ENCODE measurements around the gene RDX. TPM values are rescaled to one million over a fixed set of nuclear protein-coding genes. Genes with fewer than 3 reads are reported as not detected.

RDX gene
- total RNA-seq, 2 experiments from 2014 or later, result 11.4 to 14.2 TPM

DNA sequence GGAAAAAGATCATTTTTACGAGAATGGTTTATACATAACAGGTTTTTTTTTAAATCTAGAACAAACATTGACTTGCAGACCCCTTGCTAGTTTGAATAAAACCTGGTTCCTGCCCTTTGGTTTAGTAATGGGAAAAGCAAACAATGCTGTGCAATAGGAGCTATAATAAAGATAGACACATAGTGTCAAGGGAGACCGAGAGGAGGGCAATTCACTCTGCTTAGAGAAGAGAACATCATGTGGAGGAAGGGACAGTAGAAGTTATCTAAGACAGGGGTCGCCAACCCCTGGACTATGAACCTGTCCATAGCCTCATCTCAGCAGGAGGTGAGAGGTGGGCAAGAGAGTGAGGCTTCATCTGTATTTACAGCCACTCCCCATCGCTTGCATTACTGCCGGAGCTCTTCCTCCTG, 7.0 kb upstream of the RDX start:
- TF ChIP-seq CTCF (IDR thresholded peaks at IDR 0.05), result no peak
- H3K4me1 Mint-ChIP-seq (ENCODE audit: low read depth), result peaks cover 8% of the 10 kb centered on the region
- POLR2A ChIA-PET, result interaction anchor here (0.6 kb wide), 1 partner anchor 29 kb away, joined by 3 read pairs; no protein-coding TSS in a partner anchor
- no peak overlapping the region for H3K4me3 Mint-ChIP-seq
- intact Hi-C loops (cut with DNase I, micrococcal nuclease), result no loop called here
- Histone ChIP-seq H3K4me3 (ENCODE audit: low read length) (no peak overlapping the region), H3K27me3 (ENCODE audit: control insufficient read depth in 1 of 2, insufficient read depth in 2 of 2, low read length in 2 of 2) (no peaks in the 10 kb centered on the region), H3K36me3 (ENCODE audit: insufficient read depth, low read length) (no peaks in the 10 kb centered on the region), H3K4me1 (ENCODE audit: insufficient read depth, low read length) (no peaks in the 10 kb centered on the region), H3K27ac (ENCODE audit: low read depth in 1 of 2, low read length in 2 of 2) (no peak overlapping the region), H3K9me3 (ENCODE audit: control insufficient read depth in 1 of 2, insufficient read depth in 1 of 2, low read length in 2 of 2) (no peaks in the 10 kb centered on the region)
- H3K36me3 Mint-ChIP-seq (ENCODE audit: low read depth), result no peaks in the 10 kb centered on the region
- DNase-seq (no peak), ATAC-seq (ENCODE audit: poor library complexity) (no peak)
- no peaks in the 10 kb centered on the region for H3K9me3 Mint-ChIP-seq
- CTCF ChIA-PET, result interaction anchor here (1.0 kb wide), 1 partner anchor 15 kb away, joined by 4 read pairs; no protein-coding TSS in a partner anchor
- no peak overlapping the region for H3K27ac Mint-ChIP-seq
- H3K27me3 Mint-ChIP-seq, result no peaks in the 10 kb centered on the region

DNA sequence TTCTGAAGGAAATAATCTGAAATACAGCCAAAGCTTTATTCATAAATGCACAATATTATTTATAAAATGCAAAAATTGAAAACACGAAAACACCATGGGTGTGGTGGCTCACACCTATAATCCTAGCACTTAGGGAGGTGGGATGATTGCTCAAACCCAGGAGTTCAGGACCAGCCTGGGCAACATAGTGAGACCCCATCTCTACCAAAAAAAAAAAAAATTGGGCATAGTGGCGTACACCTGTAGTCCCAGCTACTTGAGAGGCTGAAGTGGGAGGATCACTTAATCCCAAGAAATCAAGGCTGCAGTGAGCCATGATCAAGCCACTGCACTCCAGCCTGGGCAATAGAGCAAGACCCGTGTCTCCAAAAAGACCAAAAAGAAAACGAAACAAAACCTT, 5.2 kb upstream of the RDX start:
- Histone ChIP-seq H3K4me1 (ENCODE audit: insufficient read depth, low read length) (peaks cover 7% of the 10 kb centered on the region), H3K36me3 (ENCODE audit: insufficient read depth, low read length) (no peaks in the 10 kb centered on the region), H3K27ac (ENCODE audit: low read depth in 1 of 2, low read length in 2 of 2) (no peak overlapping the region), H3K27me3 (ENCODE audit: control insufficient read depth in 1 of 2, insufficient read depth in 2 of 2, low read length in 2 of 2) (no peaks in the 10 kb centered on the region), H3K9me3 (ENCODE audit: control insufficient read depth in 1 of 2, insufficient read depth in 1 of 2, low read length in 2 of 2) (no peaks in the 10 kb centered on the region), H3K4me3 (ENCODE audit: low read length) (no peak overlapping the region)
- DNase-seq, result no peak
- no peak for TF ChIP-seq CTCF (IDR thresholded peaks at IDR 0.05)
- Mint-ChIP-seq H3K9me3 (no peaks in the 10 kb centered on the region), H3K36me3 (ENCODE audit: low read depth) (no peaks in the 10 kb centered on the region), H3K27ac (no peak overlapping the region), H3K4me3 (no peak overlapping the region), H3K27me3 (no peaks in the 10 kb centered on the region), H3K4me1 (ENCODE audit: low read depth) (peaks cover 19% of the 10 kb centered on the region)
- intact Hi-C loops (cut with DNase I, micrococcal nuclease), result no loop called here
- ChIA-PET POLR2A (no interaction called here), CTCF (no interaction called here)
- no peak for ATAC-seq (ENCODE audit: poor library complexity)

DNA sequence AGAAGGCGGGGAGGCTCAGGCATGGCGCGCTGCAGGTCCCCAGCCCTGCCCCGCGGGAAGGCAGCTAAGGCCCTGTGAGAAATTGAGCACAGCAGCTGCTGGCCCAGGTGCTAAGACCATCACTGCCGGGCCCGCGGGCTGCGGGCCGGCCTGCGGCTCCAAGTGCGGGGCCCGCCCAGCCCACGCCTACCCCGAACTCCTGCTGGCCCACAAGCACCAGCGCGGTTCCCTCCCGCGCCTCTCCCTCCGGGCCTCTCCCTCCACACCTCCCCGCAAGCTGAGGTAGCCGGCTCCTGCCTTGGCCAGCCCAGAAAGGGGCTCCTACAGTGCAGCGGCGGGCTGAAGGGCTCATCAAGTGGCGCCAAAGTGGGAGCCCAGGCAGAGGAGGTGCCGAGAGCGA, 4.6 kb upstream of the RDX start:
- DNase-seq (no peak), ATAC-seq (ENCODE audit: poor library complexity) (no peak)
- intact Hi-C loops (cut with DNase I, micrococcal nuclease), result no loop called here
- Mint-ChIP-seq H3K27me3 (no peaks in the 10 kb centered on the region), H3K9me3 (no peaks in the 10 kb centered on the region), H3K4me3 (no peak overlapping the region), H3K27ac (no peak overlapping the region), H3K36me3 (ENCODE audit: low read depth) (no peaks in the 10 kb centered on the region), H3K4me1 (ENCODE audit: low read depth) (peaks cover 19% of the 10 kb centered on the region)
- ChIA-PET POLR2A (no interaction called here), CTCF (no interaction called here)
- H3K36me3 ChIP-seq (ENCODE audit: insufficient read depth, low read length), result no peaks in the 10 kb centered on the region
- peaks cover 7% of the 10 kb centered on the region for H3K4me1 ChIP-seq (ENCODE audit: insufficient read depth, low read length)
- no peak overlapping the region for H3K27ac ChIP-seq (ENCODE audit: low read depth in 1 of 2, low read length in 2 of 2)
- TF ChIP-seq CTCF (IDR thresholded peaks at IDR 0.05), result no peak
- H3K4me3 ChIP-seq (ENCODE audit: low read length), result no peak overlapping the region
- no peaks in the 10 kb centered on the region for H3K9me3 ChIP-seq (ENCODE audit: control insufficient read depth in 1 of 2, insufficient read depth in 1 of 2, low read length in 2 of 2)
- H3K27me3 ChIP-seq (ENCODE audit: control insufficient read depth in 1 of 2, insufficient read depth in 2 of 2, low read length in 2 of 2), result no peaks in the 10 kb centered on the region

Measured in CD4-positive, alpha-beta T cell (primary cell).